Upper lobe of right lung (tissue), 1 donor: ENCODE measurements around the gene SORBS1. TPM values are rescaled to one million over a fixed set of nuclear protein-coding genes. Genes with fewer than 3 reads are reported as not detected.

Experiments used
- ATAC-seq: fragments of 200-7000 bp; cut with Tn5 transposase; one replicate; pipeline ENCODE4 v1.9.1; 2020; ENCODE audit warnings: mild to moderate bottlenecking, moderate library complexity
- DNase-seq: peaks from one replicate; pipeline ENCODE4 v3.0.0-alpha.2; 2020
- H3K27ac ChIP-seq: fragments of 200-600 bp; one replicate; pipeline ENCODE4 v1.8.0; 2022
- H3K27me3 ChIP-seq: fragments of 200-600 bp; one replicate; pipeline ENCODE4 v1.8.0; 2022; ENCODE audit warnings: mild to moderate bottlenecking
- H3K36me3 ChIP-seq: fragments of 200-600 bp; one replicate; pipeline ENCODE4 v1.8.0; 2022
- H3K4me1 ChIP-seq: fragments of 200-600 bp; one replicate; pipeline ENCODE4 v1.8.0; 2022
- H3K4me3 ChIP-seq: fragments of 200-600 bp; one replicate; pipeline ENCODE4 v1.8.0; 2022; ENCODE audit warnings: mild to moderate bottlenecking
- H3K9me3 ChIP-seq: fragments of 200-600 bp; one replicate; pipeline ENCODE4 v1.8.0; 2022
- intact Hi-C: fragments of 100-400 bp; cut with DNase I; formaldehyde crosslinking; loops from one replicate; pipeline ENCODE4 v1.11.0; 2022
- total RNA-seq: library from RNA; stranded (reverse); fragmentation: NEBNext Ultra II Directional; extraction: Animal tissue kit (Norgen Biotek cat#: 25700); gene quantifications from one replicate; pipeline ENCODE4 v1.2.1, GENCODE V29; 2021
- TF ChIP-seq, protein P1 (sequence below): fragments of 200-600 bp; IDR thresholded peaks from one replicate; pipeline ENCODE4 v1.8.0; 2022; ENCODE audit warnings: antibody characterized with exemption
- donor health status: DM: no; HTN: yes; CAD: no; lungs with severe emphysema.

The SORBS1 gene
- total RNA-seq, 1 donor from 2014 or later, result 50.7 TPM

DNA sequence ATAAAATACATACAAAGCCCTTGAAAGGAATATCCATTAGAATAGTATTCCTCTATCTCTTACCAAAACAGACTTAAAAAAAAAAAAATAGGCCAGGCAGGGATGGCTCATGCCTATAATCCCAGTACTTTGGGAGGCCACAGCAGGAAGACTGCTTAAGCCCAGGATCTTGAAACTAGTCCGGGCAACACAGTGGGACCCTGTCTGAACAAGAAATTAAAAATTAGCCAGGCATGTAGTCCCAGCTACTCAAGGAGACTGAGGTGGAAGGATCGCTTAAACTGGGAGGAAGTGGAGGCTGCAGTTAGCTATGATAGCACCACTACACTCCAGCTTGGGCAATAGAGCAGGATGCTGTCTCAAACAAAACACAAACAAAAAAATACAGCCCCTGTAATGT, 280.0 kb downstream of the SORBS1 start:
- Histone ChIP-seq H3K27ac (no peak overlapping the region), H3K27me3 (no peaks in the 10 kb centered on the region), H3K36me3 (no peaks in the 10 kb centered on the region), H3K4me3 (no peak overlapping the region), H3K4me1 (peaks cover 55% of the 10 kb centered on the region), H3K9me3 (no peaks in the 10 kb centered on the region)
- intact Hi-C loops, result no loop called here
- DNase-seq (no peak), ATAC-seq (no peak)
- TF ChIP-seq, protein P1, sequence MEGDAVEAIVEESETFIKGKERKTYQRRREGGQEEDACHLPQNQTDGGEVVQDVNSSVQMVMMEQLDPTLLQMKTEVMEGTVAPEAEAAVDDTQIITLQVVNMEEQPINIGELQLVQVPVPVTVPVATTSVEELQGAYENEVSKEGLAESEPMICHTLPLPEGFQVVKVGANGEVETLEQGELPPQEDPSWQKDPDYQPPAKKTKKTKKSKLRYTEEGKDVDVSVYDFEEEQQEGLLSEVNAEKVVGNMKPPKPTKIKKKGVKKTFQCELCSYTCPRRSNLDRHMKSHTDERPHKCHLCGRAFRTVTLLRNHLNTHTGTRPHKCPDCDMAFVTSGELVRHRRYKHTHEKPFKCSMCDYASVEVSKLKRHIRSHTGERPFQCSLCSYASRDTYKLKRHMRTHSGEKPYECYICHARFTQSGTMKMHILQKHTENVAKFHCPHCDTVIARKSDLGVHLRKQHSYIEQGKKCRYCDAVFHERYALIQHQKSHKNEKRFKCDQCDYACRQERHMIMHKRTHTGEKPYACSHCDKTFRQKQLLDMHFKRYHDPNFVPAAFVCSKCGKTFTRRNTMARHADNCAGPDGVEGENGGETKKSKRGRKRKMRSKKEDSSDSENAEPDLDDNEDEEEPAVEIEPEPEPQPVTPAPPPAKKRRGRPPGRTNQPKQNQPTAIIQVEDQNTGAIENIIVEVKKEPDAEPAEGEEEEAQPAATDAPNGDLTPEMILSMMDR, result no peak

GRCh38 chr10:95280637-95281036, 280.5 kb downstream of the SORBS1 start:
- TF ChIP-seq, protein P1, result no peak
- H3K9me3 ChIP-seq, result no peaks in the 10 kb centered on the region
- H3K4me1 ChIP-seq, result peaks cover 59% of the 10 kb centered on the region
- H3K36me3 ChIP-seq, result no peaks in the 10 kb centered on the region
- H3K27ac ChIP-seq, result peak overlapping the region; percentile 15
- intact Hi-C loops, result no loop called here
- no peak for DNase-seq
- no peaks in the 10 kb centered on the region for H3K27me3 ChIP-seq
- no peak overlapping the region for H3K4me3 ChIP-seq
- ATAC-seq, result no peak

DNA sequence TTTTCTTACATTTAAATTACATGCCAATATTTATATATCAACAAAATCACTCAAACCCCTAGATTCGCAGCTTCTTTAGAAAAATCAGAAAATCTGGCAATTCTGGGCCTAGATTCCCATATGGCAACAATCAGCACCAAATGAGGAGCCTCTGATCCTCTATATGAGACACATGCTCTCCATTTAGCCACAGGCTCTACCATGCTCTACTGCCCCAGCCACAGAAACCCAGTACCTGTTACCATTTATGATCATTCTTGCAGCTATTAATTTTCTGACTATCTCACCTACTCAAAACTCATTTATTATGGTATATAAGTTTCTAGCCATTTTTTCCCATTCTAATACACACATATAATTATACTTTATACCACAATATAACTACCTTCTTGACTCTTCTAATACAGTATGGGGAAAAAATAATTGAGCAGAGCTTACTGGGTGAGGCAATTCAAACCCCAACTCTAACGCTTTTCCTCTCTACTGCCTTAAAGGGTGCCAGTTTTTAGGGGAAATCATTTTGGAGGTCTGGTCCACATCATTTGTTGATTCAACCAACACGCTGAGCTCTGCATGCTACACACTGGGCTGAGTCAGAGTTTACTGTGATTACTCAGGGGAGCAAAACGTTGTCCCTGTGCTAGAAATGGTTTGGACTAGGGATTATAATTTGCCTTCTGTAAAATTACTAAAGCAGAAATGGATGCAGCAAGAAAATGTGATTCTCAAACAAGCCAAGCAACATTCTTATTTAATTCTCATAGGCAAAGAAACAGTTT, 281.9 kb downstream of the SORBS1 start:
- peak overlapping the region; percentile 25 for H3K27ac ChIP-seq
- no peaks in the 10 kb centered on the region for H3K27me3 ChIP-seq
- H3K4me1 ChIP-seq, result peaks cover 71% of the 10 kb centered on the region
- H3K36me3 ChIP-seq, result no peaks in the 10 kb centered on the region
- ATAC-seq, result no peak
- intact Hi-C loops, result no loop called here
- TF ChIP-seq, protein P1, result no peak
- H3K9me3 ChIP-seq, result no peaks in the 10 kb centered on the region
- DNase-seq, result no peak
- no peak overlapping the region for H3K4me3 ChIP-seq

DNA sequence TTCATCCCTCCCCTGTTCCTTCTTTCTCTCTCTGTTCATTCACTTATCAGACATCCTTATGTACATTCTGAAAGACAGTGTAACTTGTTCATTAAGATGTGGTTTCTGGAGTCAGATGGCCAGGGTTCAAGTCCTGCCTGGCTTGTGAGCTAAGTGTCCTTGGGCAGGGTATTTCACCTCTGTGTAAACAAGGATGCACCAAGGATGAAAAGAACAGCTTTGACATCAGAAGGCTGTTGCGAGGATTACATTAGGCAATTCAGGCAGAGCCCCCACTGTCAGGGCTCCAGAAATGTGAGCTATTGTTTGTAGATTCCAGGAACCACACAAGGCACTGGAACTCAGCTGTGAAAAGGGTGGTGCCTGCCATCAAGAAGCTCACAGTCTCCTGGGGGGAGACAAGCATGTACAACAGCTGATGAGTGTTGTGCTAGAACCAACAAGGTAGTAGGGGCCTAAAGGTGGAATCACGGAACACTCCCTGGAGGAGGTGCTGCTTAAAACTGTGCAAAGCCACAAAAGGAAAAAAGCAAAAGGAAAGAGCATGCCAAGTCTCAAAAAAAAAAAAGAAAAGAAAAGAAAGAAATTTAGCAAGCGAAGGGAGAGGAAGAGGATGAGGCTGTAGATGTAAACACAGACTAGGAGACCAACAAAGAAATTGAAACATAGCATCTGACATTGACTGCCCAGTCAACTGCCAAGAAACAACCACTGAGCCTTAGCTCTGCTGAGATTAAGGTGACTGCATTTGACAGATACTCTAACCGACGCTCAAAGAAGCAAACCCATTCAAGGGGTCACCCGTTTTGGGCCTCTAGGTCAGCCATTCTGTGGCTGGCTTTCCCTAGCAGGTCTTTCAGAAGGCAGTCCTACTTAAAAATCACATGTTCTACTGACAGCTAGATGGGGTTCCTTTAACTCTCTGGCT, 282.8 kb downstream of the SORBS1 start:
- TF ChIP-seq, protein P1, result no peak
- Histone ChIP-seq H3K36me3 (no peaks in the 10 kb centered on the region), H3K9me3 (no peaks in the 10 kb centered on the region), H3K27me3 (no peaks in the 10 kb centered on the region), H3K4me3 (no peak overlapping the region), H3K27ac (peak overlapping the region; percentile 34), H3K4me1 (peaks cover 77% of the 10 kb centered on the region)
- DNase-seq (no peak), ATAC-seq (peak; percentile 25)
- intact Hi-C loops, result no loop called here

DNA sequence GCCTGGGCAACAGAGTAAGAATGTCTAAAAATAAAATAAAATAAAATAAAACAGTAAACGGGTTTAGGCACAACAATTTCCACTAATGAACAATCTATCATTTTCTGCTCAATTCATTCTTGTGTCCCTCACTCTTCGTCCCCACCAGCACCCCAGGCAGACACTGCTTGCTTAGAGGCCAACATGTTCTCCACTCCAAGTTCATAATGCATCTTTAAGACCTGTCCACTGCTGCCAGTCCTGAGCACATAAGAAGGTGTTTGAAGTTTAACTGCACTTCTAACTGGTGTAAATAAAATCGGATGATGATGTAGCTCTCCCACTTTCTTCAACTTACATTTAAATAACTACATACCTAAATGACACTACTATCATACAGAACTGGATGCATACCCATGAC, 283.6 kb downstream of the SORBS1 start:
- TF ChIP-seq, protein P1, result no peak
- Histone ChIP-seq H3K36me3 (no peaks in the 10 kb centered on the region), H3K9me3 (no peaks in the 10 kb centered on the region), H3K27me3 (no peaks in the 10 kb centered on the region), H3K4me1 (peaks cover 81% of the 10 kb centered on the region), H3K27ac (no peak overlapping the region), H3K4me3 (no peak overlapping the region)
- intact Hi-C loops, result no loop called here
- no peak for ATAC-seq
- DNase-seq, result no peak
